ENCODE results near the gene HJURP. TPM values are rescaled to one million over a fixed set of nuclear protein-coding genes. Genes with fewer than 3 reads are reported as not detected.

The HJURP gene
- total RNA-seq, 2 donors from 2014 or later, result 1.1 TPM; not detected in 1

DNA sequence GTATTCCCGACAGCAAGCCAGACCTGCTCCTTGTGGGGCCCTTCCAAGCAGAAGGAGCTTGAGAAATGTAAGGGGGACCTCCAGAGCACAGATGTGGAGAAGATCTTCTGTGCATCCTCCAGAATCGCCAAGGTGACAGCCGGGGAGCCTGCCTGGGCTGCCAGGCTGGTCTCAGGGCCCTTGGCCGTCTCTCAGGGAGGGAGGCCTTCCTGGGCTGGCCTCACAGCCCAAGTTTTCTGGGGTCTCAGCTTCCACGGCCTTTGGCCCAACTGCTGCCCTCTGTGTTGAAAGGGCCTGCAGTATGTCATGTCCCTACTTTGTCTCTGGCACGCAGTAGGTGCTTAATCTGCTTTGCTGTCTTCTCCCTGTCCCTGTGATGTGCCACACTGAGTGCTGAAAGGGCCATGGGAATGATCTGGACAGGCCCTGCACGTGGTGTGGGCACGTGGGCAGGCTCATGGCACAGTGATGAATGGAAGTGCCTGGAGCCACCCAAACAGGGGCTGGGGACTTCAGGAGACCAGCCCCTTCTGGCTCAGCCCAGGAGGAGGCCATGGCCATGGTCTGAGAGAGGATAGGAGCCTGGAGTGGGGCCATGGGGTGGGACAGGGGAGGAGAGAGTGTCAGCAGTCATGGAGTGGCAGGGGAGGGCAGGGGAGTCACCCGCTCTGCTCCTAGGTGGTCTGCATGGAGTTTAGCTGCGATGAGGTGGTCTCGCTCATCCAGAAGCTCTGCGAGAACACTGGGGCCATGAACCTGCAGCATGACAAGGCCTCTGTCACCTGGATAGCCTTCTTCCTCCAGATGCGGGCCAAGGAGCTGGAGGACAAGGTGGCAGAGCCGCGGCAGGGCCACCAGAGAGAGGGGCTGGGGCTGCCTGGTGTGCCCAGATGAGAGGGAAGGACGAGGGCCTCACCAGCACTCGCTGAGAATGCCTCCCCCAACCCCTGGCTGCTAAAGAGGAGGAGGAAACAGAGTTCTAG is 35.4 kb downstream of the HJURP start:
- ATAC-seq, result no peak
- intact Hi-C loops (cut with DNase I), result no loop called here
- DNase-seq, result no peak

DNA sequence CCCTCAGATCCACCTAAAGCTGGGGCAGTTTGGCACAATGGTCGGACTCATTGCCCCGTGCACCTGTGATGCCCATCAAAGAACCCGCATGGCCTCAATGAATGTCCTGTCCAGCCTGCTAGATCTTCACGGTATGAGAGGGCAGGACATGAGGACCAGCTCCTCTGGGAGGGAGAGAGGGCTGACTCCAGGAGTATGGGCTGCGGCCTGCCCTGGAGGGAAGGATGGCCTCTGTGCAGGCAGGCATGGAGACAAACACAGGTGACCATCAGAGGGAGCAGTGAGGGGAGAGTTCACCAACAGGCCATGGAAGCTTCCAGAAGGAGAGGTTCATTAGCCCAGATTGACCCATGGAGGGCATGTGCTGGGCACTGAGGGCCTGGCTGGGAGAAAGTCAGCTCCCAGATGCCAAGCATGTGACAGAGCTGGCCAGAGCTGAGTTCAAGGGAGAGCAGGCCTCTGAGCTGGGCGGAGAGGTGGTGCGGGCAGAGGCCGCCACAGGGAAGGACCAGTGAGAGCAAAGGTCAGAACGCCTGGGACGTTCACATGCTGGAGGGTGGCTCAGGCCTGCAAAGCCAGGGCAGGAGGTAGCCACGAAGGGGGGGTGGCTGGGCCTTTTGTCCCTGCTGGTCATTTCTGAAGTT is 36.2 kb downstream of the HJURP start:
- DNase-seq (no peak), ATAC-seq (no peak)
- intact Hi-C loops (cut with DNase I), result no loop called here

DNA sequence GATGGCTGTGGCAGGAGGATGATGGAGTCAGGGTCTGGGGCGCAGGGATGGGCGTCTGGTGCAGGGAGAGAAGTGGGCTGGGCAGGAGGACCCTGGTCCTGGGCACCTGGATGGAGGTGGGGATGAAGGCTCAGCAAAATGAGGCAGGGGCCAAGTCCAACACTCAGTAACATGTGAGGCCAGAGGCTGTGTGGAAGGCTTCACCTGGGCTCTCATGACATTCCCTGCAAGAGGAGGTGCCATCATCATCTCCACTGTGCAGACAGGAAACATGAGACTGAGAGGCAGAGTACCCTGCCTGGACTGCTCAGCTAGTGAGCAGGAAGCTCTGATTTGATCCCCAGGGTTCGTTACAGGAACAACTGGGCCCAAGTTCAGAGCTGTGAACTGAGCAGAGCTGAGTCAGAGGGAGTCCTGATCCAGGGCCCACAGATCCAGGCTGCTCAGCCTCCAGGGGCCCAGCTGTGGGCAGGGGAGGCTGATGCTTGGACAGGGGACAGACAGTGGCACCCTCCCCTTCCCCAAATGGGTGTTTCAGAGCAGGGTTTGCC is 36.9 kb downstream of the HJURP start:
- DNase-seq, result no peak
- peak; percentile 31 to 51 for ATAC-seq
- intact Hi-C loops (cut with DNase I), result no loop called here

- intact Hi-C loops (cut with DNase I), result no loop called here
- ATAC-seq (no peak), DNase-seq (no peak)
Observed at GRCh38 chr2:233816771-233817170, 37.6 kb downstream of the HJURP start.

GRCh38 chr2:233816334-233816733 is 38.0 kb downstream of the HJURP start:
- DNase-seq (no peak), ATAC-seq (no peak)
- intact Hi-C loops (cut with DNase I), result no loop called here

- no peak for ATAC-seq
- no peak for DNase-seq
- intact Hi-C loops (cut with DNase I), result no loop called here
Observed at GRCh38 chr2:233815861-233816260, 38.5 kb downstream of the HJURP start.

DNA sequence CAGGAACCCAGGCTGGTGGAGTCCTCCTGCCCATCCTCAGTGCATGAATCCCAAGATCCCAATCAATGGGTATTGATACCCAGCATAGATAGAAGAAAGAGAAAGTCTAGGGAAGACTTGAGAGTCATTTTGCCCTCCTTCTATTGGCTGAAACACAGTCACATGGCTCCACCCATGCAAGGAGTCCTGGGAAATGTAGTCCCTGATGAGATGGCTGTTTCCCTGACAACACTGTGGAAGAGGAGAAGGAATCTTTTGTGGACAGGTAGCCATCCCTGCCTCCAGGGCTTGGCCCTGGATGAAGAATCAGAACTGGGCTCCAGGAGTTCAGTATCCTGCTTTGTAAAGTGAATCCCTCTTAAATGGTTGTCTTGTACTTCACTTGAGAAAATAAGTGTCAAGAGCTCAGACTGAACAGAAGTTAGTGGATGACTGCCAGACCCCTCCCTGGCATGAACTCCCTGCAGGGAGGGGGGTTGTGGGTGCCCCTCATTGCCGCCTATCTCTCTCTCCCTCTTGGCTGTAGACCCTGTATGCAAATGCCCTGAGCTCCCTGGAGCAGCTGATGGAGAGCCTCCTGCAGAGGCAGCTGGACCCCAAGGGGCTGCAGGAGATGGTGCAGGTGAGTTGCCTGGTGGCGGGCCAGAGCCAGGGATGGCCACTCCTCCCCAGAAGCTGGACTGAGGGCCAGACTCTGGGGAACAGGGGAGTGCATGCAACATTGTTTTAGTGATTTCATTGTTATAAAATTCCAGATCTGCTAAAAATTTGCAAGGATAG is 40.1 kb downstream of the HJURP start:
- no peak for ATAC-seq

GRCh38 chr2:233813236-233814055 is 40.9 kb downstream of the HJURP start:
- intact Hi-C loops (cut with DNase I), result no loop called here
- ATAC-seq (no peak), DNase-seq (no peak)

More for the DNA sequence above, 40.1 kb downstream of the HJURP start:
- DNase-seq, result no peak
- intact Hi-C loops (cut with DNase I), result no loop called here

GRCh38 chr2:233811732-233812131 is 42.6 kb downstream of the HJURP start:
- ATAC-seq (no peak), DNase-seq (no peak)
- intact Hi-C loops (cut with DNase I), result no loop called here

DNA sequence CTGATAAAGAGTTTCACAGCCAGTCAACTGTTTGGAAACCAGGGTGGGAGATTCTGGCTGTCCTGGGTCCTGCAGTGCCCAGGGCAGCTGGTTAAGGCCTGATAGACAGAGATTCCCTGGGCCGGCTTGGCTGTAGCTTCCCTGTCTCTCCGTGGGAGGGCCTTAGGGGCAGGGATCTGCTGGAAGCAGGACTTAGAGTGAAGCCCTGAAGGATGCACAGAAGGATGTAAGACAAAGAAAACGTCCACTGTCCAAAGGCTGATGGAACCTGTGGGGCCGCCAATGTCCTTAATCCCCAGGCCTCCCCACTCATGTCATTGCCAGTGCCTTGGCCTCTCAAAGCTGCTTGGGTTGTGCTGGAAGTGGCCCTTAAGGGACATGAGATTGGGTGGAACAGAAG is 43.2 kb downstream of the HJURP start:
- ATAC-seq (no peak), DNase-seq (no peak)
- intact Hi-C loops (cut with DNase I), result no loop called here

GRCh38 chr2:233810385-233810784 is 44.0 kb downstream of the HJURP start:
- no peak for DNase-seq
- no peak for ATAC-seq
- intact Hi-C loops (cut with DNase I), result no loop called here

DNA sequence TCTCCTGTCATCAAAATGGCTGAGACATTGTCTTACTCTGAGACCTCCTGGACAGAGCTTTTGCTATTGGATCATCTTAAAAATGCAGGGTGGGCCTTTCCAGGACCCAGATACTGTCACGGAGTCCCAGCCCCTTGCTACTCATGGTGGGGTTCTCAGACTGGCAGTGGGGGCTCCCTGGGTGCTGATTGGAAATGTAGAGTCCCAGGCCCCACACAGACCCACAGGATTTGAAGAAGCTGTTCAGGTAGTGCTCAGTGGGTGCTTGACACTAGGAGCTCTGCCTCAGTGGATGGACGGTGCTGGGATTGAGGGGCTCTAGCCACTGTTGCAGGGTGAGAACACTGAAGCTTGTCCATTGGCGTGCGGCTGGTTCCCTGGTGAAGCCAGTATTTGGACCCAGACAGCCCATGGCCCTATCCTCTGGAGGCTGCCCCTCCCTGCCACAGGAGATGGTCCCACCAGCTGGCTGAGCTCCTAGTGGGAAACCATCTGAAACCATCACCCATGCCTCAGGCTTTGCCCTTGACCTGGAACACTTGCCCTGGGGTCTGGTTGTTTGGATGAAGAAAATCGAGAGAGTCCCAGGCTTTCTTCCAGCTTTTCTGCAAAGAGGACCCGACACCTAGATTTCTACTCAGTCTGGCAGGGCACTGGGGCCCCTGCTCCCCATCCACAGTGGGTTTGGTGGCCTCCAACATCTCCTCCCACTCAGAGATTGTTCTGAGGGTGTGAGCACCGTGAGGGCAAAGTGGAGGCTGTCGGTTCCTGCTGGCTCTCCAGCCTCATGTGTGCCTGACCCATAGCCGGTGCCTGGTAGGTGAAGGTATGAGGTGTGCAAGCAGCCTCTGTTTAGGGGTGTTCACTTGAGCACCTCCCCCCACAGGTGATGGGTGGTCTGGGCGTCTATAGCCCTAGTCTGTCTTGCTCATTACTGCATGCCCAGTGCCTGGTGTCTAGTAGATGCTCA is 46.1 kb downstream of the HJURP start:
- intact Hi-C loops (cut with DNase I), result no loop called here
- no peak for ATAC-seq
- DNase-seq, result no peak

DNA sequence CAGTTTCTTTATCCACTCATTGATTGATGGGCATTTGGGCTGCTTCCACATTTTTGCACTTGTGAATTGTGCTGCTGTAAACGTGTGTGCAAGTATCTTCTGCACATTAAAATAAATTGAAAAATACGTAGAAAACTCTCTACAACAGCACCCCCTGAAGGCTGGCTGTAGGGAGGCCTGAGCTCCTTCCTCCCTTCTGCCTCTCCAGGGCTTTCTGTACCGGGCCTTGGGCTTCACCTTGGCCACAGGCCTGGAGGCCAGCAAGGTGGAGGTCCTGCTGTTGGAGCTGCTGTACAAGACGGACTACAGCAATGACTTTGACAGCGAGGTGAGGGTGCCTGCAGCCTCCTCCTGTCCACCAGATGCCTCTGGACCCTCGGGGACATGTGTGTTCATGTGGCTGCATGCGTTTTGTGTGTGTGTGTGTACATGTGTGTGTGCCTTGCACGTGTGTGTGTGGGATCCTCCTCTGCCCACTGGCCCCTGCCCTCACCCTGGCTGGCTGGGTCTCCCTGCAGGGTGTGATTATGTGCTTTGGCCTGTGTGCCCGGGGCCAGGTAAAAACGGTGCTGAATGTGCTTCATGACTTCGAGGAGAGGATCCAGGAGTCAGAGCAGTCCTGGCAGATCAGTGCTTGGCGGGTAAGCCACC is 47.0 kb downstream of the HJURP start:
- intact Hi-C loops (cut with DNase I), result no loop called here
- DNase-seq, result no peak
- ATAC-seq, result no peak

GRCh38 chr2:233803994-233804393 is 50.3 kb downstream of the HJURP start:
- no peak for DNase-seq
- no peak for ATAC-seq
- intact Hi-C loops (cut with DNase I), result no loop called here

GRCh38 chr2:233803292-233803911 is 50.9 kb downstream of the HJURP start:
- DNase-seq, result no peak
- intact Hi-C loops (cut with DNase I), result no loop called here
- ATAC-seq, result no peak

DNA sequence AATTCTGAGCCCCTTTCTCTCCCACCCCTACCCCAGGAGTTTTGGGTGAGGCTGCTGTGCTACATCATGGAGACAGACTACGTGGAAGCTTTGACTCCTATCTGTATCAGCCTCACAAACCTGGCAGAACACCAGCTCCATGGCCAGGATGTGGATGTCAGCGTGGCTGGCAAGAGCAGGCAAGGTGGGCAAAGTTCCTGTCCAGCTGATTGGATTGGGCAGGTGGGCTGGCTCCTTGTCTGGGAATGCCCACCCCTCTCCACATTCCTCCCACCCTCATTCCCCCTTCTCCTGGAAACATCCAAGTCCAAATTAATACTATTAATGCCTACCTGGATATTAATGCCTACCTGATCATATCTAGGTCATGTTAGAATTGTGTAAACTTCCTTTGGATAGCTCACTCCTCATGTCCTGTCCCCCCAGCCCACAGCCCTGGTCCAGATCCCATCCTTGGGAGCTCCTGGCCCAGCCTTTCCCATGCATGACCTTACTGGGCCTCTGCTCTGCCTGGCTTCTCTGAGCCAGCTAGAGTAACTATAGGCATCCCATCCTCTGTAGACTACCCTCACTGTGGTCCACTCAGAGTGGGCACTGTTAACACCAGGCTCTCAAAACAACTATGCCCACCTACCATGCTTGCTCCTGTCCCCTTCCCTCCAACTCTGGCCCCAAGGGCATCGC is 52.1 kb downstream of the HJURP start:
- ATAC-seq, result no peak
- intact Hi-C loops (cut with DNase I), result no loop called here
- DNase-seq, result no peak
